Skeletal muscle satellite cell (primary cell): ENCODE data around the gene TDRD1. TPM values are rescaled to one million over a fixed set of nuclear protein-coding genes. Genes with fewer than 3 reads are reported as not detected.
"Not testable (repeated sequence)": the region's sequence is repeated elsewhere in the genome, so short reads cannot be mapped to it uniquely, and the experiment has no call there.

ENCODE experiments used
- H3K27me3 ChIP-seq: 2 replicates; pipeline ENCODE4 v1.7.0; 2013; ENCODE audit warnings: low read length; ENCODE audit not compliant: control insufficient read depth, insufficient read depth
- H3K36me3 ChIP-seq: 2 replicates; pipeline ENCODE4 v1.7.0; 2013; ENCODE audit warnings: mild to moderate bottlenecking, control low read depth, low read length; ENCODE audit not compliant: insufficient read depth
- H3K4me1 ChIP-seq: 2 replicates; pipeline ENCODE4 v1.7.0; 2013; ENCODE audit warnings: low read length; ENCODE audit not compliant: control insufficient read depth, insufficient read depth
- H3K4me2 ChIP-seq: 2 replicates; pipeline ENCODE4 v1.7.0; 2013; ENCODE audit warnings: mild to moderate bottlenecking, low read length
- H3K4me3 ChIP-seq: 2 replicates; pipeline ENCODE4 v1.7.0; 2013; ENCODE audit warnings: low read length
- H3K9ac ChIP-seq: 2 replicates; pipeline ENCODE4 v1.7.0; 2013; ENCODE audit warnings: mild to moderate bottlenecking, low read depth, low read length, moderate library complexity
- H3K9me3 ChIP-seq: replicated peaks from 2 replicates; pipeline ENCODE4 v1.7.0; 2013; ENCODE audit warnings: mild to moderate bottlenecking, control low read depth, low read length
- total RNA-seq: library from RNA; depleted of rRNA; stranded (reverse); fragments of >200 nt; gene quantifications from 2 replicates; pipeline ENCODE4 v1.2.3, GENCODE V29; 2012; rRNA removed

Gene TDRD1, protein sequence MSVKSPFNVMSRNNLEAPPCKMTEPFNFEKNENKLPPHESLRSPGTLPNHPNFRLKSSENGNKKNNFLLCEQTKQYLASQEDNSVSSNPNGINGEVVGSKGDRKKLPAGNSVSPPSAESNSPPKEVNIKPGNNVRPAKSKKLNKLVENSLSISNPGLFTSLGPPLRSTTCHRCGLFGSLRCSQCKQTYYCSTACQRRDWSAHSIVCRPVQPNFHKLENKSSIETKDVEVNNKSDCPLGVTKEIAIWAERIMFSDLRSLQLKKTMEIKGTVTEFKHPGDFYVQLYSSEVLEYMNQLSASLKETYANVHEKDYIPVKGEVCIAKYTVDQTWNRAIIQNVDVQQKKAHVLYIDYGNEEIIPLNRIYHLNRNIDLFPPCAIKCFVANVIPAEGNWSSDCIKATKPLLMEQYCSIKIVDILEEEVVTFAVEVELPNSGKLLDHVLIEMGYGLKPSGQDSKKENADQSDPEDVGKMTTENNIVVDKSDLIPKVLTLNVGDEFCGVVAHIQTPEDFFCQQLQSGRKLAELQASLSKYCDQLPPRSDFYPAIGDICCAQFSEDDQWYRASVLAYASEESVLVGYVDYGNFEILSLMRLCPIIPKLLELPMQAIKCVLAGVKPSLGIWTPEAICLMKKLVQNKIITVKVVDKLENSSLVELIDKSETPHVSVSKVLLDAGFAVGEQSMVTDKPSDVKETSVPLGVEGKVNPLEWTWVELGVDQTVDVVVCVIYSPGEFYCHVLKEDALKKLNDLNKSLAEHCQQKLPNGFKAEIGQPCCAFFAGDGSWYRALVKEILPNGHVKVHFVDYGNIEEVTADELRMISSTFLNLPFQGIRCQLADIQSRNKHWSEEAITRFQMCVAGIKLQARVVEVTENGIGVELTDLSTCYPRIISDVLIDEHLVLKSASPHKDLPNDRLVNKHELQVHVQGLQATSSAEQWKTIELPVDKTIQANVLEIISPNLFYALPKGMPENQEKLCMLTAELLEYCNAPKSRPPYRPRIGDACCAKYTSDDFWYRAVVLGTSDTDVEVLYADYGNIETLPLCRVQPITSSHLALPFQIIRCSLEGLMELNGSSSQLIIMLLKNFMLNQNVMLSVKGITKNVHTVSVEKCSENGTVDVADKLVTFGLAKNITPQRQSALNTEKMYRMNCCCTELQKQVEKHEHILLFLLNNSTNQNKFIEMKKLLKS
- 2.4 and 3.0 TPM in 2 replicates for total RNA-seq

- Histone ChIP-seq H3K4me3 (no peak within 1 kb of the TSS), H3K9me3 (no peaks in the 10 kb centered on the region), H3K27me3 (no peaks in the 10 kb centered on the region), H3K9ac (no peak within 1 kb of the TSS), H3K36me3 (no peaks in the 10 kb centered on the region), H3K4me1 (peaks cover 3% of the 10 kb centered on the region), H3K4me2 (no peak within 1 kb of the TSS)
Observed at GRCh38 chr10:114179148-114179547, at the start of gene TDRD1. TDRD1 (plus strand) TSS chr10:114179353; CDS start chr10:114187832, 8,479 bp downstream.

GRCh38 chr10:114131094-114131493, 48.1 kb upstream of the TDRD1 start:
- H3K27me3 ChIP-seq, result no peaks in the 10 kb centered on the region
- H3K9me3 ChIP-seq, result no peaks in the 10 kb centered on the region
- H3K4me3 ChIP-seq, result no peak overlapping the region
- no peak overlapping the region for H3K4me2 ChIP-seq
- H3K4me1 ChIP-seq, result no peaks in the 10 kb centered on the region
- peaks cover 36% of the 10 kb centered on the region for H3K36me3 ChIP-seq
- H3K9ac ChIP-seq, result no peak overlapping the region

DNA sequence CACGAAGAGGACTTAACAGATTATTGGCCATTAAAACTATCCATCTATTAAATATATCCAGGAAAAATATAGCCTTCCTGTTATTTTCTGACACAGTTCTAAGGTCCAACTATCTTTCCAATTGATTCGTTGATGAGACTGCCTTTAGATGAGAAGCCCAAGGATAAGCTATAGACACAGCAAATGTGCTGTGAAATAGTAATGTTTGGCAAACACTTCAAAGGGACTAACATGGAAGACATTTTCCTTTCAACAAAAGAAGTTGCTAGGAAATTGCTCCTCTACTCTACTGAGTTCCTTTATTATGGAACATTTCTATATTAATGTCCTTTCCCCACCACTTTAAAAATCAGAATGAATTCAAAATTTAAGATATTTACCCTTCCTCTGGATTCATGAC, 43.7 kb upstream of the TDRD1 start:
- Histone ChIP-seq H3K4me3 (no peak overlapping the region), H3K9ac (no peak overlapping the region), H3K4me2 (no peak overlapping the region), H3K9me3 (no peaks in the 10 kb centered on the region), H3K27me3 (no peaks in the 10 kb centered on the region), H3K36me3 (peaks cover 38% of the 10 kb centered on the region), H3K4me1 (no peaks in the 10 kb centered on the region)

- H3K27me3 ChIP-seq, result no peaks in the 10 kb centered on the region
- no peaks in the 10 kb centered on the region for H3K4me1 ChIP-seq
- no peaks in the 10 kb centered on the region for H3K9me3 ChIP-seq
- H3K9ac ChIP-seq, result no peak overlapping the region
- no peak overlapping the region for H3K4me2 ChIP-seq
- peaks cover 35% of the 10 kb centered on the region for H3K36me3 ChIP-seq
- no peak overlapping the region for H3K4me3 ChIP-seq
Observed at GRCh38 chr10:114138581-114138980, 40.6 kb upstream of the TDRD1 start.

- H3K36me3 ChIP-seq, result peaks cover 30% of the 10 kb centered on the region
- H3K4me2 ChIP-seq, result no peak overlapping the region
- H3K9me3 ChIP-seq, result no peaks in the 10 kb centered on the region
- H3K4me1 ChIP-seq, result no peaks in the 10 kb centered on the region
- no peak overlapping the region for H3K9ac ChIP-seq
- no peaks in the 10 kb centered on the region for H3K27me3 ChIP-seq
- H3K4me3 ChIP-seq, result no peak overlapping the region
Observed at GRCh38 chr10:114140036-114140435, 39.1 kb upstream of the TDRD1 start.

- H3K36me3 ChIP-seq, result peaks cover 22% of the 10 kb centered on the region
- H3K4me3 ChIP-seq, H3K9ac ChIP-seq, H3K9me3 ChIP-seq, H3K4me1 ChIP-seq, H3K4me2 ChIP-seq, H3K27me3 ChIP-seq: not testable (repeated sequence)
Observed at GRCh38 chr10:114140827-114141226, 38.3 kb upstream of the TDRD1 start.

GRCh38 chr10:114142018-114142417, 37.1 kb upstream of the TDRD1 start:
- Histone ChIP-seq H3K4me1 (no peaks in the 10 kb centered on the region), H3K9ac (no peak overlapping the region), H3K27me3 (no peaks in the 10 kb centered on the region), H3K9me3 (no peaks in the 10 kb centered on the region), H3K4me2 (no peak overlapping the region), H3K36me3 (peaks cover 14% of the 10 kb centered on the region), H3K4me3 (no peak overlapping the region)

- Histone ChIP-seq H3K9me3 (no peaks in the 10 kb centered on the region), H3K27me3 (no peaks in the 10 kb centered on the region), H3K9ac (no peak overlapping the region), H3K36me3 (peaks cover 12% of the 10 kb centered on the region), H3K4me2 (no peak overlapping the region), H3K4me3 (no peak overlapping the region), H3K4me1 (no peaks in the 10 kb centered on the region)
Observed at GRCh38 chr10:114143160-114143559, 36.0 kb upstream of the TDRD1 start.

- H3K9ac ChIP-seq, H3K9me3 ChIP-seq, H3K4me2 ChIP-seq, H3K36me3 ChIP-seq, H3K27me3 ChIP-seq, H3K4me3 ChIP-seq: not testable (repeated sequence)
- H3K4me1 ChIP-seq, result peaks cover 13% of the 10 kb centered on the region
Observed at GRCh38 chr10:114149476-114149875, 29.7 kb upstream of the TDRD1 start.

DNA sequence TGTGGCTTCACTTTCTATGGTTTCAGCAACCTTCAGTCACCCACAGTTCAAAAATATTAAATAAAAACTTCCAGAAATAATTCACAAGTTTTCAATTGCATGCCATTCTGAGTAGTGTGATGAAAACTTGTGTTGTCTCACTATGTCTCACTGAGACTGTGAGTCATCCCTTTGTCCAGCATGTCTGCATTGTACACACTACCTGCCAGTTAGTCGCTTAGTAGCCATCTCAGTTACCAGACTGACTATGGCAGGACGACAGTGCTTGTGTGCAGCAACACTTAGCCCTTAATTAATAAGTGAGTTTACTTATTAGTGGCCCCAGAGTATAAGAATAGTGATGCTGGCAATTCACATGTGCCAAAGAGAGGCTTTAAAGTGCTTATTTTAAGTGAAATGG, 27.7 kb upstream of the TDRD1 start:
- Histone ChIP-seq H3K4me3 (no peak overlapping the region), H3K36me3 (peaks cover 9% of the 10 kb centered on the region), H3K4me2 (no peak overlapping the region), H3K9ac (no peak overlapping the region), H3K9me3 (no peaks in the 10 kb centered on the region), H3K27me3 (no peaks in the 10 kb centered on the region), H3K4me1 (peaks cover 13% of the 10 kb centered on the region)

- H3K4me1 ChIP-seq, result peaks cover 13% of the 10 kb centered on the region
- no peak overlapping the region for H3K9ac ChIP-seq
- H3K27me3 ChIP-seq, result no peaks in the 10 kb centered on the region
- no peak overlapping the region for H3K4me3 ChIP-seq
- H3K4me2 ChIP-seq, result no peak overlapping the region
- no peaks in the 10 kb centered on the region for H3K9me3 ChIP-seq
- peaks cover 9% of the 10 kb centered on the region for H3K36me3 ChIP-seq
Observed at GRCh38 chr10:114151892-114152291, 27.3 kb upstream of the TDRD1 start.
